AG09309 (cell line): Measurements from ENCODE around the gene FLACC1.
"Not testable (repeated sequence)": the region's sequence is repeated elsewhere in the genome, so short reads cannot be mapped to it uniquely, and the experiment has no call there.

Experiments
- DNase-seq: peaks from one replicate; pipeline ENCODE4 v3.0.0-alpha.2; 2010; ENCODE audit warnings: low read depth
- H3K4me3 ChIP-seq: 2 replicates; pipeline ENCODE4 v1.5.1; 2011; ENCODE audit warnings: mild to moderate bottlenecking, low read depth, low read length, moderate library complexity; ENCODE audit not compliant: control insufficient read depth
- TF ChIP-seq, protein P1 (sequence below): IDR thresholded peaks from 2 replicates; pipeline ENCODE4 v1.5.1; 2011; ENCODE audit warnings: mild to moderate bottlenecking, low read depth, low read length, inconsistent platforms; ENCODE audit not compliant: insufficient read depth, control insufficient read depth; ENCODE audit errors: missing control alignments

FLACC1 gene

GRCh38 chr2:201319511-201319910 is 37.6 kb downstream of the FLACC1 start:
- TF ChIP-seq, protein P1, sequence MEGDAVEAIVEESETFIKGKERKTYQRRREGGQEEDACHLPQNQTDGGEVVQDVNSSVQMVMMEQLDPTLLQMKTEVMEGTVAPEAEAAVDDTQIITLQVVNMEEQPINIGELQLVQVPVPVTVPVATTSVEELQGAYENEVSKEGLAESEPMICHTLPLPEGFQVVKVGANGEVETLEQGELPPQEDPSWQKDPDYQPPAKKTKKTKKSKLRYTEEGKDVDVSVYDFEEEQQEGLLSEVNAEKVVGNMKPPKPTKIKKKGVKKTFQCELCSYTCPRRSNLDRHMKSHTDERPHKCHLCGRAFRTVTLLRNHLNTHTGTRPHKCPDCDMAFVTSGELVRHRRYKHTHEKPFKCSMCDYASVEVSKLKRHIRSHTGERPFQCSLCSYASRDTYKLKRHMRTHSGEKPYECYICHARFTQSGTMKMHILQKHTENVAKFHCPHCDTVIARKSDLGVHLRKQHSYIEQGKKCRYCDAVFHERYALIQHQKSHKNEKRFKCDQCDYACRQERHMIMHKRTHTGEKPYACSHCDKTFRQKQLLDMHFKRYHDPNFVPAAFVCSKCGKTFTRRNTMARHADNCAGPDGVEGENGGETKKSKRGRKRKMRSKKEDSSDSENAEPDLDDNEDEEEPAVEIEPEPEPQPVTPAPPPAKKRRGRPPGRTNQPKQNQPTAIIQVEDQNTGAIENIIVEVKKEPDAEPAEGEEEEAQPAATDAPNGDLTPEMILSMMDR: no peak
- DNase-seq: no peak
- H3K4me3 ChIP-seq: no peak overlapping the region

GRCh38 chr2:201313362-201313761 is 43.8 kb downstream of the FLACC1 start:
- no peak overlapping the region for H3K4me3 ChIP-seq
- DNase-seq: no peak
- TF ChIP-seq, protein P1: no peak

DNA sequence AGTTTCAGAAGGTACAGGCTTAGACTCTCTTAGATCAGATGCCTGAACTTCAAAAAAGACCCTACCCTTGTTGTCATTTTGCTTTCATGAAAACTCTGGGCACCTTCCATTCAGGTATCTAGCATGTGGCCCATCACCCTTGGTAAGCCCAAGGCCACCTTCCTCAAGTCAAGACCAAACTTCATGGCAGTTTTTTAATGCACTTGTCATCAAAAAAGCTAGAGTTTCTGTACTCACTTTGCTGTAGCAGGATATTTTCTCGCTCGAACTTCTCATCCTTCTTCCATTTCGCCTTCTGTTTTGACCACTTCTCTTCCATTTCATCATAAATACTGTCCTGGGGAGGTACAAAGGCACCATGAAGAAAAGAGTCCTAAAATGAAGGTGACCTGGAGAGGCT is 48.2 kb downstream of the FLACC1 start:
- TF ChIP-seq, protein P1: no peak
- H3K4me3 ChIP-seq: no peak overlapping the region
- no peak for DNase-seq

DNA sequence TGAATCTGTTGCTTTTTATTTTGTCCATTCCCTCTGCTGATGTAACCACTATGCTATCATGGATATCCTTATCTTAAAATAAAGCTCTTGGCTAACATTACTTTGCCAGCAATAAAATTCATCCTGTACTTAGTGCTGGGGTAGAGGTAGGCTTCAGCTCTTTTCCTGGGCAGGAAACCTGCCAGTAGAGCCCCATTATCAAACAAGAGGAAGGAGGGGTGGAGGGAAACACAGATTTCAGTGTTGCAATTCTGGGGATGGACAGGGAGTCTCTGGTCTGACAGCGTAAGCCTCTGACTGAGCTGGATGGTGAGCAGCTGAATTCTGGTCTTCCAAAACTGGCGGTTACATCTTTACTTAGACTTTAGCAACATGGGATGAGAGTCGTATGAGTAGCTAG is 49.3 kb downstream of the FLACC1 start:
- DNase-seq: no peak
- TF ChIP-seq, protein P1: no peak
- no peak overlapping the region for H3K4me3 ChIP-seq

- not testable (repeated sequence) for H3K4me3 ChIP-seq, DNase-seq
Measured at GRCh38 chr2:201299929-201300328, 57.2 kb downstream of the FLACC1 start.

DNA sequence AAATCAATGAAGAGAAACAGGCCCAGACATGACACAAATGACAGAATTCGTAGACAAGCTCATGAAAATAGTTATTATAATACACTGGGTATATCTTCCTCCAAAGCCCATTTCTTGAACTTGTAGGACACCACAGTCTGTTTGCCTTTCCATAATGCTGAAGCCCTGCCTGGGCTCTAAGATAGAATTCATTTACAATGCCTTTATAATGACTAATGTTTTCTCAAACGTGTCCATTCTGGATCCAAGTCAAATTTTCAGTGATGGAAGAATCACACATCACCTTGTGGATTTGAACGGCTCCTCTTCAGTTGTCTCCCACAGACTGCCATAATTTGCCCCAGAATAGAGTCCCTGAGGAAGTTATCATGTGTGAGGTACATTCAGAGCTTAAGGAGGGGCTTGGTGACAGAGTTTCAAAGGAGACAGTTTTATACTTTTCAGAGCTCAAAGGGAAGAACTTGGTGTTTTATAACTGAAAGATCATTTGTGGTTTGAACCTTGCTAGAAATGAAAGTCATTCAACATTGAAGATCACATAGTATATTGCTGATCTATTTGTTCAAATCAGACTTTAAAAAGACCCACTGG is 58.6 kb downstream of the FLACC1 start:
- TF ChIP-seq, protein P1: no peak
- H3K4me3 ChIP-seq: no peak overlapping the region
- DNase-seq: no peak

DNA sequence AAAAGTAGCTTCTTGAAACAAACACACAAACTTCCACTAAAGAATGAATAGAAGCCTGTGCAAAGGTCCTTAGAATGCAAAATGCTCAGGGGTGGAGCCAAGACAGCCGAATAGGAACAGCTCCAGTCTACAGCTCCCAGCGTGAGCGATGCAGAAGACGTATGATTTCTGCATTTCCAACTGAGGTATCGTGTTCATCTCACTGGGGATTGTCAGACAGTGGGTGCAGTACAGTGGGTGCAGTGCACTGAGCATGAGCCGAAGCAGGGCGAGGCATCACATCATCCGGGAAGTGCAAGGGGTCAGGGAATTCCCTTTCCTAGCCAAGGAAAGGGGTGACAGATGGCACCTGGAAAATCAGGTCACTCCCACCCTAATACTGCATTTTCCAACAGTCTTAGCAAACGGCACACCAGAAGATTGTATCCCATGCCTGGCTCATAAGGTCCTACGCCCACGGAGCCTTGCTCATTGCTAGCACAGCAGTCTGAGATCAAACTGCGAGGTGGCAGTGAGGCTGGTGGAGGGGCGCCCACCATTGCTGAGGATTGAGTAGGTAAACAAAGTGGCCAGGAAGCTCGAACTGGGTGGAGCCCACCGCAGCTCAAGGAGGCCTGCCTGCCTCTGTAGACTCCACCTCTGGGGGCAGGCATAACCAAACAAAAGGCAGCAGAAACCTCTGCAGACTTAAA is 66.5 kb downstream of the FLACC1 start:
- DNase-seq, H3K4me3 ChIP-seq: not testable (repeated sequence)

GRCh38 chr2:201285499-201285898 is 71.6 kb downstream of the FLACC1 start:
- TF ChIP-seq, protein P1: no peak
- no peak for DNase-seq

More at GRCh38 chr2:201285499-201285898, 71.6 kb downstream of the FLACC1 start:
- no peak overlapping the region for H3K4me3 ChIP-seq
